Measurements from ENCODE around the gene IRGC.

IRGC gene

DNA sequence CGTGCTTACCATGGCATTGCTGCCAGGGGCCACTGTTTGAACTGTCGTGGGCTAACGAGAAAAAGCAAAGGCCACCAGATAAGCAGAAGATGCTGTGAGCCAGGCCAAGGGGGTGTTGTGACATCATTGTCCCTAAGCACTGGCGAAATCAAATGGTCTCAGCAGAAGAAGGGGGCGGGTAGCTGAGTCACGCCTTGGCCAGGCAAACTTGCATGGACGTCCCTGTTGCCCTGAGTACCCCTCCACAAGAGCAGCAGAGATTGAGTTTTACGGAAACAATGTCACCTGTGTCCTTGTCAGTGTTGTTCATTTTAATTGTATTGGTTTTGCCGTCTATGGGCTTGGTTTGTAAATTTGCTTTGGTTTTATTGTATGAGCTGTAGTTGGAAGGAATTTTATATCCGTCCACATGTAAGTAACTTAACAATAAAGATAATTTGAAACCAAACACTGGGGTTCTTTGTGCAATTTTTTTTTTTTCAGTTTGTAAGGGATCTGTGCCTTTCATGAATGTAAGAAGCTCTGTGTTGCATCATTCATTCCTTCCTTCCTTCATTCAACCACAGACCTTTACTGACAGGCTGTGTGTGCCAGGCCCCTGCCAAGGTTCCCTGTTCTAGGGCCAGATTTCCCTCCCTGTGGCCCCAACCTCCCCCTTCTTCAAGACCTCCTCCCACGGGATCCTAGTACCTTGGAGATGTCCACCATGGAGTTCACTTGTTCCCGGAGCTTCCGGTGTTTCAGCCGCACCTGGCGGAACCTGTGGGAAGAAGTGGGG lies 52.6 kb downstream of the IRGC start:
- TF ChIP-seq FOXP2 (optimal IDR thresholded peaks at IDR 0.05; ENCODE audit: borderline replicate concordance, extremely low read depth, extremely low read length, insufficient read depth) = no peak
- no peak for TF ChIP-seq SIN3A (IDR thresholded peaks at IDR 0.05; ENCODE audit: borderline replicate concordance, insufficient read depth, low read length)
- no peak for TF ChIP-seq POLR2AphosphoS5 (IDR thresholded peaks at IDR 0.05; ENCODE audit: low read depth, low read length)
- TF ChIP-seq, protein P1, sequence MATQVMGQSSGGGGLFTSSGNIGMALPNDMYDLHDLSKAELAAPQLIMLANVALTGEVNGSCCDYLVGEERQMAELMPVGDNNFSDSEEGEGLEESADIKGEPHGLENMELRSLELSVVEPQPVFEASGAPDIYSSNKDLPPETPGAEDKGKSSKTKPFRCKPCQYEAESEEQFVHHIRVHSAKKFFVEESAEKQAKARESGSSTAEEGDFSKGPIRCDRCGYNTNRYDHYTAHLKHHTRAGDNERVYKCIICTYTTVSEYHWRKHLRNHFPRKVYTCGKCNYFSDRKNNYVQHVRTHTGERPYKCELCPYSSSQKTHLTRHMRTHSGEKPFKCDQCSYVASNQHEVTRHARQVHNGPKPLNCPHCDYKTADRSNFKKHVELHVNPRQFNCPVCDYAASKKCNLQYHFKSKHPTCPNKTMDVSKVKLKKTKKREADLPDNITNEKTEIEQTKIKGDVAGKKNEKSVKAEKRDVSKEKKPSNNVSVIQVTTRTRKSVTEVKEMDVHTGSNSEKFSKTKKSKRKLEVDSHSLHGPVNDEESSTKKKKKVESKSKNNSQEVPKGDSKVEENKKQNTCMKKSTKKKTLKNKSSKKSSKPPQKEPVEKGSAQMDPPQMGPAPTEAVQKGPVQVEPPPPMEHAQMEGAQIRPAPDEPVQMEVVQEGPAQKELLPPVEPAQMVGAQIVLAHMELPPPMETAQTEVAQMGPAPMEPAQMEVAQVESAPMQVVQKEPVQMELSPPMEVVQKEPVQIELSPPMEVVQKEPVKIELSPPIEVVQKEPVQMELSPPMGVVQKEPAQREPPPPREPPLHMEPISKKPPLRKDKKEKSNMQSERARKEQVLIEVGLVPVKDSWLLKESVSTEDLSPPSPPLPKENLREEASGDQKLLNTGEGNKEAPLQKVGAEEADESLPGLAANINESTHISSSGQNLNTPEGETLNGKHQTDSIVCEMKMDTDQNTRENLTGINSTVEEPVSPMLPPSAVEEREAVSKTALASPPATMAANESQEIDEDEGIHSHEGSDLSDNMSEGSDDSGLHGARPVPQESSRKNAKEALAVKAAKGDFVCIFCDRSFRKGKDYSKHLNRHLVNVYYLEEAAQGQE (IDR thresholded peaks at IDR 0.05; ENCODE audit: insufficient read depth in 1 of 2, low read depth in 2 of 2, low read length in 2 of 2) = no peak
- TF ChIP-seq TAF1 (IDR thresholded peaks at IDR 0.05; ENCODE audit: borderline replicate concordance, insufficient read depth, low read length) = no peak

DNA sequence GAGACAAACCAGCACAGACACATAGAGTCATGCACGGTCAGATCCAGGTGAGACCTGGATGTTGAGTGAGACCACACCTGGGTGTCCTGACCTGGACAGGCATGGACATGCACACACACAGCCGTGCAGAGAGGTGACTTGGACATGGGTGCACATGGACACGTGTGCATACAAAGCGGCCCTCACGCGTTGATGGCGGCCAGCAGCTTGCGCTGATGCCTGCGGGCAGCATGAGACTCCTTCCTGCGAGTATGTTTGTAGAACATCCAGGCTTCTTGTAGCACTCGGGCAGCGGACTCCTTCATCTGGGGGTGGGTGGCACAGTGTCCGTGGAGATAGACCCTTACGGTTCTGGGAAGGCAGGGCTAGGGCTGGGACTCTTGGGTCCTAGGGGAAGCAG lies 53.4 kb downstream of the IRGC start:
- no peak for TF ChIP-seq SIN3A (IDR thresholded peaks at IDR 0.05; ENCODE audit: borderline replicate concordance, insufficient read depth, low read length)
- TF ChIP-seq POLR2AphosphoS5 (IDR thresholded peaks at IDR 0.05; ENCODE audit: low read depth, low read length) = no peak
- TF ChIP-seq, protein P1 (IDR thresholded peaks at IDR 0.05; ENCODE audit: insufficient read depth in 1 of 2, low read depth in 2 of 2, low read length in 2 of 2) = no peak
- no peak for TF ChIP-seq FOXP2 (optimal IDR thresholded peaks at IDR 0.05; ENCODE audit: borderline replicate concordance, extremely low read depth, extremely low read length, insufficient read depth)
- no peak for TF ChIP-seq TAF1 (IDR thresholded peaks at IDR 0.05; ENCODE audit: borderline replicate concordance, insufficient read depth, low read length)
